GM19395 (cell line): ENCODE measurements around the gene NUDT4.
A peak's percentile ranks its signal among the peaks of the same experiment; 100 is the strongest.
"Not testable (repeated sequence)": the region's sequence is repeated elsewhere in the genome, so short reads cannot be mapped to it uniquely, and the experiment has no call there.

Experiments
- ATAC-seq: cut with Tn5 transposase; IDR thresholded peaks from one replicate; pipeline ENCODE4 v1.9.1; 2021; ENCODE audit warnings: mild to moderate bottlenecking, moderate library complexity; ENCODE audit not compliant: unreplicated experiment

The NUDT4 gene

GRCh38 chr12:93393425-93393824 lies 15.7 kb downstream of the NUDT4 start:
- ATAC-seq = no peak

DNA sequence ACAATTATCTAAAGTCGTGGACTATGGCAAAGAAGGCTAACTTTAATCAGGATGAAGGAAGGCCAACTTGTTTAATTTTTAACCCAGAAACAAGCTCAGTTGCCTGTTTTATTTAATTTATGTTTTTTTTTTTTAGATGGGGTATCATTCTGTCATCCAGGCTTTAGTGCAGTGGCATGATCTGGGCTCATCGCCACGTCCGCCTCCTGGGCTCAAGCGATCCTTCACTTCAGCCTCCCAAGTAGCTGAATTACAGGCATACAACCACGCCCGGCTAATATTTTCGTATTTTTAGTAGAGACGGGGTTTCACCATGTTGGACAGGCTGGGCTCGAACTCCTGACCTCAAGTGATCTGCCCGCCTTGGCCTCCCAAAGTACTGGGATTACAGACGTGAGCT lies 19.7 kb downstream of the NUDT4 start:
- no peak for ATAC-seq

DNA sequence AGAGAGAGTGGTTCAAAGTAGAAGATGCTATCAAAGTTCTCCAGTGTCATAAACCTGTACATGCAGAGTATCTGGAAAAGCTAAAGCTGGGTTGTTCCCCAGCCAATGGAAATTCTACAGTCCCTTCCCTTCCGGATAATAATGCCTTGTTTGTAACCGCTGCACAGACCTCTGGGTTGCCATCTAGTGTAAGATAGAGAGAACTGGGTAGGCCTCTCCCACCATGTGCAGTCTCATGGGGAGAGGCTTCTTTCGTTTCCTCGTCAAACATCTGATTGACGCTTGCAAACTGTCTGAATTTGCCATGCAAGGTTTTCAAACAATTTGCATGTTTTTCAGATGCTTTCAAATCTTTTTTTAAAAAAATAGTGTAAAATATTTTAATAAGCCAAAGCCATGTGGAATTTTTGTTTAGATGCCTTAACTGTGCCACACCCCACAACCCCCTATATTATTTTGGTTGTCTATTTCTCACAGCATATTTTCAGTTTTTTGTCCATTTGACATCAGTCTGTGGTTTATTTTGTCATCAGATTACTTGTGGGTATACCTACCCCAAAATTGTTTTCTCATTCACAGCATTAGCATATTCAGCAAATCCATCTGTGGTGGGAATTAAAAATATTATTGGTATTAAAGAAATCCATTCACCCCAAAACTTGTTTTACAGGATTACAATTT lies 21.6 kb downstream of the NUDT4 start:
- ATAC-seq = peak; percentile 85

GRCh38 chr12:93402333-93403311 lies 24.9 kb downstream of the NUDT4 start:
- ATAC-seq = no peak

DNA sequence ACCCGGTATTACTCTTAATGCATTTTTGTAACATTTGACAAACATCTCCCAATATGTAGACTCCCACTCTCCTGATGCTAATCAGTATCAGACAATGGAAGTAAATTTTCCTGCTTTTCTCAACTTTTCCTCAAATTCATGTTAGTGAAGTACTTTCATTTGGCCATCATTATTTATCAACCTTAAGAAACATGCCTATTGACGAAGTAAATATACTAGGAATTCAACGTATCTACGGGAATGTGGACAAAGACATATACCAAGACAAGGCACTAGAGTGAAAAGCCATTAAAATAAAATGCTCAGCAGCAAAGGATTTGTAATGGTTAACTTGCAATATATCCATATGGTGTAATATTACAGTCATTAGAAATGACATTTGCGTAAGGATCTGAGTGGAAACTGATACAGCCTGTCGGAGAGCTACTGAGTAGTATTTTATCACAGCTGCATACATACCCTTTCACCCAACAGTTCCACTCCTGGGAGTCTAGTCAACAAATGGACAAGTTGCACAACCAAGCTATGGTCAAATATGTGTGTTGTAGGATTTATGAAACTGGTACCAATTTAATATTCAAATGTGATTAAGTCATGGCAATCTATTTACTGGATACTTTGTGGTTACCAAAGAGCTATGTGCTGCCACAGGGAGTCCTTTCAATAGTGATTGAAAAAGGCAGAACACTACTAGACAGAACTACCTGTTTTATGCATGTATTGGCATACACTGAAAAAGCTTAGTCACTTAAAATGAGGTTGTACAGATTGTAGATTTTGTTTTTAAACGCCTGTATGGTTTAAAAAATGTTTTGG lies 26.5 kb downstream of the NUDT4 start:
- no peak for ATAC-seq

DNA sequence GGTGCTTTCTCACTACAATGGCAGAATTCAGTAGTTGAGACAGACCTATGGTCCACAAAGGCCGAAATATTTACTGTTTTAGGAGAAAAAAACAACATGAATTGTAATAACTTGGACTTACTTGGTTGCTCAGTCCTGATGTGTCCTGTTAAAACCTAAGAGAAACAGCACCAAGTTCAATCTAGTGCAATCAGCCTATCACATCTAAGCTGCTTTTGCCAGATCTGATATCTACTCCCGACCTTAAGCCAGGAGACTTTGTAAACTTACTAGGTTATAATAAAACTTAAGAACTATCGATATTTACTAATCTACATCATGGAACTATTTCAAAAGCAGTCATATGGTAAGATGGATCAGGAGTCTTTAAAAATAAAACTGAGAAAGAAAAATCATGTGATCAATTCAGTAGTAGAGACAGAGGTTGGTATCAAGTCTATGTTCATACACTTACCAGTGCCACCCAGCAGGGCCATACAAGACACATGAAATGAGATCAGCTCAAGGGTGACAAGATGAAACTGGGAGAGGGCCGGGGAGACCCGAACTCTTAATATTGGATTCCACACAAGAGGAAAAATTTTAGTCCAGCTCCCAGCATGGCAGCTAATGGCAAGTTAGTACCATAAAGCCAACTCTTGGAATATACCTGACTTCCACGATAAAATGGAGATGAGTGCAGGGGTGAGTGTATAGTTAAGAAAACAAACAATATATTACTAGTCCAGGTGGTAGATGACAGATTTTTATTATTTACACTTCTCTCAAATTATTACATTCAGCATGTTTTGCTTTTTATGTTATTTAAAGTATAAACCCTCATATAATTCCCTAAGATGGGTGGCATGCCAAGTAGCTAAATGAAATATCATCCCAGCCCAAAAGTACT lies 27.5 kb downstream of the NUDT4 start:
- no peak for ATAC-seq

GRCh38 chr12:93407054-93407962 lies 29.6 kb downstream of the NUDT4 start:
- ATAC-seq = no peak

- ATAC-seq = no peak
Measured at GRCh38 chr12:93407963-93408283, 30.2 kb downstream of the NUDT4 start.

- no peak for ATAC-seq
Measured at GRCh38 chr12:93408813-93409212, 31.1 kb downstream of the NUDT4 start.

DNA sequence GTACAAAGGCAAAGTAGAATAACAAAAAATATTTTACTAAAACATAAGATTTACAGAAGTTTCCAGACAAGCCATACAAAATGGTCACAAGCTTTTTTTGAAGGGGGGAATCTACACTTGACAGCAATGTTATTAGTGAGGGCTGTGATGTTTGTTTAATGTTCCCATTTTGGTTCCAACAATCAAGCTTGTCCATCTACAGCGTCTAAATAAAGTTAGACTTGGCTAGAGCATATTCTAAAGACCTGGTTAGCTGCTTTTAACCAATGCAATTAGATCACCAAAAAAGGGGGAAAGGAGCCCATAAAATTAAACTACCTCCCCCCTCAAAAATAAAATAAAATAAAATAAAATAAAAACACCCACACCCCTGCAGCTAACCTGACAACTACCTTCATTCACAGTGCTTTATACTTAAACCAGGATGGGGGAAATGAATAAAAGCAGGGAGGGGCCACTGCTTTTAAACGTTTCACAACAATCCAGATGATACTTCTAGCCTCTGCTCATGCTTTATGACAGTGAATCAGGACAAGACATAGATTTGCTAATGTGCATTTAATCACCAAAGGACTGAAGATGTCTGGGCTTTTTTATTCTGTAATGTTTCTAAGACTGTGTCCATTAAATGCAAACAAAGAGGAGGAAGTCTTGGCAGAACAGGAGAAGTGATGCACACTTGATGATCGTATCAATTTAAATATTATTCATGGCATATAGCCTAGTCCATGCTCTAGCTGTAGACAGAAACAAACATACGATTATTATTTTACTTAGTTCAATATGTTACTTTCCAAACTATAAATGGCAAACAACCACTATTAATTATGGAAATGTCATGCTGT lies 31.8 kb downstream of the NUDT4 start:
- ATAC-seq = not testable (repeated sequence)

GRCh38 chr12:93411060-93411459 lies 33.3 kb downstream of the NUDT4 start:
- not testable (repeated sequence) for ATAC-seq

GRCh38 chr12:93412396-93412795 lies 34.7 kb downstream of the NUDT4 start:
- ATAC-seq = not testable (repeated sequence)

- no peak for ATAC-seq
Measured at GRCh38 chr12:93413064-93413463, 35.3 kb downstream of the NUDT4 start.

DNA sequence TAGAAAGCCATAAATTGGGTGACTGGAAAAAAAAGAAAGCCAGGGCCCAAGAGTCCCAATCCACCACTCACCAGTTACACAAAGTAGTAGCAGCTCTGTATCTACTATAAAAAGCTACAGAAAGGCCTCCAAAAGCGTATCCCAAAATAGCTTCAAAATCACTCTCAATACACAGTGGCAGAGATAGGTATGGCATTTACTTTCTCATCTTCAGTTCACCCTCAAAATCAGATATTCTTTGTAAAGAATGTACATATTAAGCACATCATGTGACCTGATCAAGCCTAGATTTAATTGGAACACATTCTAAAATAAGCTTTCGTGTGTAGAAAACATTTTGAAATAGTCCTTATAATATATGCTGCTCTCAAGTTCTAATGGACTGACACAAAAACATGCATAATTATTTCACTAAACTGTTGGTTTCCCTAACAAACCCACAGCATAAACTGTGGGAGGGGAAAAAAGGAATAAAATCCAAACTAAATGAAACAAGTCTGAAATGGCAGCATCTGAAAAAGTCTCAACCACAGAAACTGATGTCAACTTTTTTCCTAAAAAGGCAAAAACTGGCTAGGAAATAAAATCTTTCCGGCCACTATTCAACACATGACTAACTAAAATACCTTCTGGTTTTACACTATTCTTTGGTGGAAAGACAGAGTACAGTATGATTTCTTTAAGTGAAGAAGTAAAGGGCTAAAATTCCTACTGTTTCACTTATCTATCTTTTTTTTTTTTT lies 38.2 kb downstream of the NUDT4 start:
- ATAC-seq = peak; percentile 56

DNA sequence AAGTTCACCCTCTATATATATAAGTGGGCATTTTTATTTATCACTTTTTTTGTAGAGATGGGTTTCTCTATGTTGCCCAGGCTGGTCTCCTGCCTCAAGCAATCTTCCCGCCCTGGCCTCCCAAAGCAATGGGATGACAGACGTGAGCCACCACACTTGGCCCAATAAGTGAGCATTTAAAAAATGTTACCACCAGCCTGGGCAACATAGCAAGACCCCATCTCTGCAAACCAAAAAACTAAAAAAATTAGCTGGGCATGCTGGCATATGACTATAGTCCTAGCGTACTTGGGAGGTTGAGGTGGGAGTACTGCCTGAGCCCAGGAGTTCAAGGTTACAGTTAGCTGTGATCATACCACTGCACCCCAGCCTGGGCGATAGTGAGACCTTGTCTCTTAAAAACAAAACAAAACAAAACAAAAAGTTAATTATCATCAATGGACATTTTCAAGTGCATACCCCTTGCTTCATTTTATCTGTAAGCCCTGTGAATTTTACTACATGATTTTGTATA lies 40.3 kb downstream of the NUDT4 start:
- ATAC-seq = no peak

DNA sequence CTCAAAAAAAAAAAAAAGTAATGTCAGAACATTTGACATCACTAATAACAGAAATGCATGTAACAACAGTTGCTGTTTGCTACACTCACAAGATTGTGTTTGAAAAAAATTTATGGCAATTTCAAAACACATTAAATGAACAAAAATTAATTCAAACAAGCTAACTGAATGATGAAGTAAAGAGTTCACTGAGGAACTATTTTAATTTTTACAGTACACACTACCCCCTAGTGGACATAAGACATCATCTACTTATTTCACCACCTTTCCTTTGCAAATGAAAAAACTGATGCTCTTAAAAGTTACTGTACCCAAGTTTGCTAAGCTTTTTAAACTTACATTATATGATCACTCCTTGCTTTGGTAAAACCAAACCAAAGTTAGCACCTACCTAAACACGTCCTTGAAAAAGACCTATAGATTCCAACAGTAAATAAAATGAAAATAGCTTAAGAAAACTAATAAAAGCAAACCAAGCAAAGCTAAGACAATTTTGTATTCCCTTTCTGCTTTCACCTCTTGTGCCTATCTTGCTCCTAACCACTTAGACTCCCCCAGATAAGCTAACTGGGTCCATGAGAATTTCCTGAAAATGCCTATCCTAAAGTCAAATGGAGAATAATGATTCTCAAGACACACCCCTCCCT lies 41.8 kb downstream of the NUDT4 start:
- ATAC-seq = no peak

DNA sequence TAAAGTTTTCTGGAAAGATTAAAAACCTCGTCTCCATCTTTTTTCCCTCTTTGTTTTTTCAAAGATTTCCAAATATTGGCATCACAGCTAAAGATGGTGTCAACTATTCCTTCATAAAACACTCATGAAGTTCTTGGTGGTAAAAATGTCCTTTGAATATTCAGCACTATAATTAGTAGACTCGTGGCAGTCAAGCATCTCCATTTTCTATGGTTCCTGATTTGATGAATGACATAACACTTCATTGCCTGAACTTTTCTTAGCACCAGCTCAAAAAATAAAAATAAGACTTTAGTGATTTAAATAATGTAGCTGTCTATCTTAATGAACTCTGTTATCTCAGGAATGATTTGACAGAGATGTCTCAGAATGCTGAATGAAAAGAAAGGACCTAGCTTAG lies 44.3 kb downstream of the NUDT4 start:
- ATAC-seq = no peak
